ENCODE data around the gene KCNJ6.
"Not testable (repeated sequence)": the region's sequence is repeated elsewhere in the genome, so short reads cannot be mapped to it uniquely, and the experiment has no call there.

The KCNJ6 gene

GRCh38 chr21:37587635-37588177, 328.6 kb downstream of the KCNJ6 start:
- DNase-seq: no peak
- TF ChIP-seq POLR2A (IDR thresholded peaks at IDR 0.05; ENCODE audit: low read length): no peak

DNA sequence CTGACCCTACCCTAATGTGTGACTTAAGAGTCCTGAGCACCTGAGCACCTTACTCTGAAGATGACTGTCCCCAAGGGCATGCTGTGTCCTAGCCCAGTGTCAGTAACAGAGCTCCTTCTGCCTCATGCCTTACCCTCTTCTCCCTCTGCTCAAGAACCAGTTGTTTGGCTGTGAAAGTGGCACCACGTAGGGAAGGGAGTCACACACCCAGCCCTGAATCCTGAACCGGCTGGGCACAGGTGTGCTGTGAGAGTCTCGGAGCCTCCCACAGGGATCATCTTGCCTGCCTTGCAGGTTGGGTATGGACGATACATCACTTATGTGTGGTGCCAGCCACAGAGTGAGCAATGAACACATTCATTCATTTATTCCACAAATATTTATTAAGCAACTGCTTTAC, 329.1 kb downstream of the KCNJ6 start:
- DNase-seq: no peak
- TF ChIP-seq POLR2A (IDR thresholded peaks at IDR 0.05; ENCODE audit: low read length): no peak
- no peak for TF ChIP-seq GATA1 (IDR thresholded peaks at IDR 0.05; ENCODE audit: low read depth, low read length)

DNA sequence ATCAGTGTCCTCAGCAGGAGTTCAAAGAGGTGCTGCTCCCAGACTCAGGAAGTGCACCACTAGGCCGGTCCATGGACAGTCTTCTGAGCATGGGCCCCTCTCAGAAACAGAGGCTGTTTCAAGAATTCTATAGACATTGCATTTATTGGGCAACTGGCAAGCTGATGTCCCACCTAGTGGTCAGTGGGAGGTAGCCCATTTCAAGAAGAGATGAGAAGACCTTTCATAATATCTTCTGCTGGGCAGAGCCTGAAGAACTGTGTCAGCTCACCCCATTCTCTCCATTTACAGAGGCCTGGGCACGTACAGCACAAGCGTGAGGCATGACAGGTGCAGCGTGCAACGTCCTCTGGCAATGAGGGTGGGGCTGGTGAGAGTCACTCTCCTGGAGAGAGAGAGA, 333.7 kb downstream of the KCNJ6 start:
- peak; percentile 63 to 64 for DNase-seq
- TF ChIP-seq GATA1 (IDR thresholded peaks at IDR 0.05; ENCODE audit: low read depth, low read length): no peak
- no peak for TF ChIP-seq POLR2A (IDR thresholded peaks at IDR 0.05; ENCODE audit: low read length)

GRCh38 chr21:37580666-37581065, 335.6 kb downstream of the KCNJ6 start:
- no peak for TF ChIP-seq GATA1 (IDR thresholded peaks at IDR 0.05; ENCODE audit: low read depth, low read length)
- TF ChIP-seq POLR2A (IDR thresholded peaks at IDR 0.05; ENCODE audit: low read length): no peak
- DNase-seq: no peak

GRCh38 chr21:37579356-37579755, 336.9 kb downstream of the KCNJ6 start:
- DNase-seq: no peak
- TF ChIP-seq POLR2A (IDR thresholded peaks at IDR 0.05; ENCODE audit: low read length) (no peak), GATA1 (IDR thresholded peaks at IDR 0.05; ENCODE audit: low read depth, low read length) (no peak)

DNA sequence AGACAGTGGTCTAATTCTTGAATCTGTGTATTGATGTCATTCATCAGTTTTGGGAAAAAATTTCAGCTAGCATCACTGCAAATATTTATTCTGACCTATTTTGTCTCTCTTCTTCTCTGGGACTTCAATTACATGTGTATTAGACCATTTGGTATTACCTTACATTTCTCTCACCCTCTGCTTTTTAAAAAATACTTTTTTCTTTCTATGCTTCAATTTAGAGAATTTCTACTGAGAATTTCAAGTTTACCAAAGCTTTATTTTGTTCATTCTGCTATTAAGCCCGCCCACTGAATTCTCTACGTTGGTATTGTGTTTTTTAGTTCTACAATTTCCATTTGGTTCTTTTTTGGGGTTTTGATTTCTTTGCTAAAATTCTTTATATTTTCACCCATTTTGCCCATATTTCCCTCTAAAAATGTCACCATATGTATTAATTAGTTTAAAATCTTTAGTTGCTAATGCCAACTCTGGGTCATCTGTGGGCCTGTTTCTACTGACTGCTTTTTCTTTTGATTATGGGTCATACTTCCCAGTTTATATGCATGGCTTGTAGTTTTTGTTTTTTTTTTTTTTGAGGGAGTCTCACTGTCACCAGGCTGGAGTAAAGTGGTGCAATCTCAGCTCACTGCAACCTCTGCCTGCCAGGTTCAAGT, 337.7 kb downstream of the KCNJ6 start:
- no peak for DNase-seq
- TF ChIP-seq GATA1 (IDR thresholded peaks at IDR 0.05; ENCODE audit: low read depth, low read length) (no peak), POLR2A (IDR thresholded peaks at IDR 0.05; ENCODE audit: low read length) (no peak)

DNA sequence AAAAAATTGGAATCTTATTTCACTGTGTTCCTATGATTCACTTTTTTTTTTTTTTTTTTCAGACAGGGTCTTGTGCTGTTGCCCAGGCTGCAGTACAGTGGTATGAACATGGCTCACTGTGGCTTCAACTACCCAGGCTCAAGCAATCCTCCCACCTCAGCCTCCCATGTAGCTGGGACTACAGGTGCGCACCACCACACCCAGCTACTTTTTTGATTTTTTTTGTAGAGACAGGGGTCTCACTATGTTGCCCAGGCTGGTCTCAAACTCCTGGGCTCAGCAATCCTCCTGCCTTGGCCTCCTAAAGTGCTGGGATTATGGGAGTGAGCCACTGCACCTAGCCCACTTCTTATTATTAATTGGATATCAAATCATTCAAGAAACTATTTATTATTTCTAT, 339.3 kb downstream of the KCNJ6 start:
- not testable (repeated sequence) for DNase-seq

DNA sequence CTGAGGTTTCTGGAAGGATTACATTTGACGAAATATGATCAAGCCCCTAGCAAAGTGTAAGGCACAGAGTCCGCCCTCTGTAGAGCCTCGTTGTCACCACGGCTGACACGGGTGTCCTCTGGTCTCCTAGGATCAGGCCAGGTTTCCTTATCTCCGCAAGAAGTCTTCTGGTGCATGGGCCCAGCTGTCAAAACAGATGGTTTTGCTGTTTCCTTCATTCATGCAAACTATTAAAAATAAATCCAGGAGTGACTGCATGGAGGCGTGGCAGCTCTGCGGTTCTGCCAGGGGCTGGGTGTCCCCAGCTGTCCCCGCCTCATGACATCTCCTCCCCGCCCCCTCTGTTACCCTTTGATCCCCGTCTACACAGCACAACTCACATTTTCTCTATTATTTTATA, 340.7 kb downstream of the KCNJ6 start:
- no peak for DNase-seq
- TF ChIP-seq GATA1 (IDR thresholded peaks at IDR 0.05; ENCODE audit: low read depth, low read length) (no peak), POLR2A (IDR thresholded peaks at IDR 0.05; ENCODE audit: low read length) (no peak)

DNA sequence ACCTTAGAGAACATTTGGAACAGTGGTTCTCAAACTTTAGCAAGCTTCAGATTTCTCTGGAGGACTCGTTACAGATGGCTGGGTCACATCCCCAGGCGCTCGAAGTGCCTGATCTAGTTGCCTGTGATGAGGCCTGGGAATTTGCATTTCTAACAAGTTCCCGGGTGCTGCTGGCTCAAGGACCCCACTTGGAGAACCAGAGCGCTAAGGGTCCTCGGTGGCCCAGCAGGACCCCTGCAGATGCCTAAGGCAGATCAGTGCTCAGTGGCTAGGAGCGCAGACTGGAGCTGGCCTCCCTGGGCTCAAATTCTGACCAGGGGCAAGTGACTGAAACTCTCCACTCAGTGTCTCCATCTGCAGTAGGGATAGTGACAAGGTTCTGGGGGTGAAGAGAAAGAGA, 341.5 kb downstream of the KCNJ6 start:
- TF ChIP-seq GATA1 (IDR thresholded peaks at IDR 0.05; ENCODE audit: low read depth, low read length) (no peak), POLR2A (IDR thresholded peaks at IDR 0.05; ENCODE audit: low read length) (no peak)

DNA sequence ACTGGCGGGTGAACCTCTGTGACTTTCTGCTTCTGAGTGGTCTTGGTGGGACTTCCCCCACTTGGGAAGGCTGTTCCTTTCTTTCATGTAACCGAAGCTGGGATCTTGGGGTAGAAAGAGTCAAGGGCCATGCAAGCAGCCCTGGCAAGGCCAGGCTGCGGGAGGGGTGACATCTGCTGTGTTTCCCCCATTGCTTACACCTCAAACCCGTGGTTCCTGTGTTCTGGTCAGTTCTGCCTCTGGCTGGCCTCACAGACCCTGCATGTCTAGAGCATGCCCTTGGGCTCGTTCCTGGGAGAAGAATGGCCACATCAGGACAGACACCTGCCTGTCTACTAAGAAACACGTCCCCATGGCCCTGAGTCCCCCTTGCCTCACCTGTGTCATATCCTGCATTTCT, 341.9 kb downstream of the KCNJ6 start:
- TF ChIP-seq GATA1 (IDR thresholded peaks at IDR 0.05; ENCODE audit: low read depth, low read length): no peak
- no peak for TF ChIP-seq POLR2A (IDR thresholded peaks at IDR 0.05; ENCODE audit: low read length)
- no peak for DNase-seq

More for the DNA sequence above, 341.5 kb downstream of the KCNJ6 start:
- DNase-seq: no peak

DNA sequence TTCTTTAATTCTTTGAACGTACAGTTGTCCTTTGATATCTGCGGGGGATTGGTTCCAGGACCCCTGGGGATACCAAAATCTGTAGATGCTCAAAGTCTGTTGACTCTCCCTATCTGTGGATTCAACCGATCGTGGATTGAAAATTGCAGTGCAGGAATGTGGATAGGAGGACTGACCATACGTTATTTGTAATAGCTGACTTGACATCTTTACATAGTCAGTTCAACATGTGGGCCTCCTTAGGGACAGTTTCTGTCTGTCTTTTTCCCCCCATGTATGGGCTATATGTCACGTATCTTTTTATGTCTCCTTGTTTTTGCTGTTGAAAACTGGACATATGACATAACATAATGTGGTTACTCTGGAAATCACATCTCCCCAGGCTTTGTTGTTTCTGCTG, 344.8 kb downstream of the KCNJ6 start:
- TF ChIP-seq POLR2A (IDR thresholded peaks at IDR 0.05; ENCODE audit: low read length): no peak
- DNase-seq: no peak

DNA sequence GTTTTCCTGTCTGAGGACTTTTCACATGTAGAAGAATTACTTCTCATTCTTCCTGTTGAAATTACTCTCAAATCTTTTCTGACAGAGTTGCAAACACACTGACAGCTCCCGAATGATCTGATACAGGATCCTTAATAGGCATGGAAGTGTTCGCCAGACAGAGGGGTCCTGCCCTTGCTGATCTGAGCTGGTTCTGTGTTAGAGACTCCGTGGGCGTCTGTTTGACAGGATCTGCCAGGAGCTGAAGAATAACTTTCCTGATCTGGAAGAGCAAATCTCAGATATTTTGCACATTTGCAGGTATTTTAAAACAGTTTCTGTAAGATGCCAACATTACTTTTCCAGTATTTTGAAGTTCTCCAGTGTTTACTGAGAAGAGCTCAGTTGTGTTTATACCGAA, 347.3 kb downstream of the KCNJ6 start:
- TF ChIP-seq POLR2A (IDR thresholded peaks at IDR 0.05; ENCODE audit: low read length) (no peak), GATA1 (IDR thresholded peaks at IDR 0.05; ENCODE audit: low read depth, low read length) (no peak)
- DNase-seq: no peak

GRCh38 chr21:37568415-37568814, 347.8 kb downstream of the KCNJ6 start:
- TF ChIP-seq GATA1 (IDR thresholded peaks at IDR 0.05; ENCODE audit: low read depth, low read length) (no peak), POLR2A (IDR thresholded peaks at IDR 0.05; ENCODE audit: low read length) (no peak)
- DNase-seq: no peak

DNA sequence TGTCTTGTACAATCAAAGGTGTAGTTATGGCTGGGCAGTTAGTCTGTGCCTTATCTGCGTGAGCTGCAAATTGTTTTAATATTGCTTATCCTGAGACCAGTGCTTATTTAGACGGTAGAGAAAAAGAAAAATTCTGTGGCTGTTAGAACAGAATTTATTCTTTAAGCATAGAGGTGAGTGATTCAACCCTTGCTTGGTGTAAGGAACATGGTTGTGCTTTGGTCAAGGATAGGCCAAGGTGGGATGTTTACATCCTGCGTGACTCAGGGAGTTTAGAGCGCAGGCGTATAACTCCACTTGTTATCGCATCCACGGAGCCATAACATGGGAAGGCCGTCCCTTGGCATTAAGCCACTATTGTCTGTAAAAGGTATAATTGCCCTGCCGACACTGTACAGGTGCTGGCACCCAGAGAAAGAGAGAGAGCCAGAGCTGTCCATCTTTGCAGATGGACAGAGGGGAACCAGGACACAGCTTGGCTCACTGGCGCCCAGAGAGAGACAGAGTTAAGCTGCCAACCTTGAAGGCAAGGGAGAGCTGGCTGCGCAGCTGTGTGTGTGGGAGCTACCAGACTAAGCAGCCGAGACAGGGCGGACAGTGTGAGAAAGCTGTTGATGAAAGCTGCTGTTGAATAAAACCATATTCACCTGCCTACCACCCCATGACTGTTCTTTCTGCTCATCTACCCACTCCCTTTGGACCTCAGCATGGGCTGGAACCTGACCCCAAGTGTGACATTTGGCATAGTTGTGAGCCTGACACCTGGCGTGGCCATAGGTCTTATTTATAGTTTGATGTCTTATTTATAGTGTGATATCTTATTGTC, 349.3 kb downstream of the KCNJ6 start:
- DNase-seq: no peak
- TF ChIP-seq POLR2A (IDR thresholded peaks at IDR 0.05; ENCODE audit: low read length) (no peak), GATA1 (IDR thresholded peaks at IDR 0.05; ENCODE audit: low read depth, low read length) (no peak)

Data from erythroblast (primary cell).